Measurements from ENCODE around the gene NWD2.
A peak's percentile ranks its signal among the peaks of the same experiment; 100 is the strongest.

The NWD2 gene

GRCh38 chr4:37424753-37425152 is 180.2 kb downstream of the NWD2 start:
- Histone ChIP-seq H3K9ac (no peak overlapping the region), H3K27ac (no peak overlapping the region), H3K9me3 (replicated peaks in 1 of 11) (0 out of 22 replicates have a peak, but pooled peaks cover 0 to 7% (median 0%) of the 10 kb centered on the region in 11 experiments), H3K4me1 (no peaks in the 10 kb centered on the region), H3K36me3 (no peaks in the 10 kb centered on the region), H3K4me2 (no peak overlapping the region), H3K4me3 (no peak overlapping the region), H3K27me3 (no peaks in the 10 kb centered on the region), H4K20me1 (no peaks in the 10 kb centered on the region)
- no peak for TF ChIP-seq Cebpa-rat (IDR thresholded peaks at IDR 0.05)

- Histone ChIP-seq H3K4me2 (no peak overlapping the region), H3K9me3 (replicated peaks in 1 of 11) (0 out of 22 replicates have a peak, but pooled peaks cover 0 to 7% (median 0%) of the 10 kb centered on the region in 11 experiments), H3K9ac (no peak overlapping the region), H3K27ac (no peak overlapping the region), H3K4me3 (no peak overlapping the region), H3K36me3 (no peaks in the 10 kb centered on the region), H3K4me1 (peaks cover 0 to 4% (median 0%) of the 10 kb centered on the region in 10 experiments; a peak in 5 of 20 replicates), H3K27me3 (no peaks in the 10 kb centered on the region), H4K20me1 (no peaks in the 10 kb centered on the region)
- TF ChIP-seq Cebpa-rat (IDR thresholded peaks at IDR 0.05), result no peak
These were observed 181.3 kb downstream of the NWD2 start for GRCh38 chr4:37425857-37426256.

GRCh38 chr4:37427193-37427592 is 182.7 kb downstream of the NWD2 start:
- no peak for TF ChIP-seq Cebpa-rat (IDR thresholded peaks at IDR 0.05)
- H3K36me3 ChIP-seq, result no peaks in the 10 kb centered on the region

GRCh38 chr4:37429906-37430305 is 185.4 kb downstream of the NWD2 start:
- no peak for TF ChIP-seq Cebpa-rat (IDR thresholded peaks at IDR 0.05)
- Histone ChIP-seq H4K20me1 (no peaks in the 10 kb centered on the region), H3K27ac (no peak overlapping the region), H3K9ac (no peak overlapping the region), H3K27me3 (no peaks in the 10 kb centered on the region), H3K4me2 (no peak overlapping the region), H3K36me3 (no peaks in the 10 kb centered on the region), H3K4me3 (no peak overlapping the region), H3K9me3 (replicated peaks in 1 of 11) (no peaks in the 10 kb centered on the region), H3K4me1 (peaks cover 0 to 11% (median 0%) of the 10 kb centered on the region in 10 experiments; a peak in 5 of 20 replicates)

More at GRCh38 chr4:37427193-37427592, 182.7 kb downstream of the NWD2 start:
- no peak overlapping the region for H3K4me3 ChIP-seq
- H3K4me2 ChIP-seq, result no peak overlapping the region
- H4K20me1 ChIP-seq, result no peaks in the 10 kb centered on the region
- no peak overlapping the region for H3K9ac ChIP-seq
- peaks cover 0 to 11% (median 0%) of the 10 kb centered on the region in 10 experiments; a peak in 5 of 20 replicates for H3K4me1 ChIP-seq
- H3K27ac ChIP-seq, result no peak overlapping the region
- no peaks in the 10 kb centered on the region for H3K27me3 ChIP-seq
- 0 out of 22 replicates have a peak, but pooled peaks cover 0 to 7% (median 0%) of the 10 kb centered on the region in 11 experiments for H3K9me3 ChIP-seq (replicated peaks in 1 of 11)

GRCh38 chr4:37430718-37431416 is 186.3 kb downstream of the NWD2 start:
- no peaks in the 10 kb centered on the region for H3K36me3 ChIP-seq
- no peak overlapping the region for H3K4me3 ChIP-seq
- no peak for TF ChIP-seq Cebpa-rat (IDR thresholded peaks at IDR 0.05)
- peaks cover 0 to 11% (median 0%) of the 10 kb centered on the region in 10 experiments; a peak in 5 of 20 replicates for H3K4me1 ChIP-seq
- no peaks in the 10 kb centered on the region for H3K27me3 ChIP-seq
- H3K4me2 ChIP-seq, result peak overlapping the region in 2 of 11 experiments; percentile 1 to 39; a peak in 2 of 22 replicates
- H4K20me1 ChIP-seq, result no peaks in the 10 kb centered on the region
- no peak overlapping the region for H3K27ac ChIP-seq
- no peak overlapping the region for H3K9ac ChIP-seq
- H3K9me3 ChIP-seq (replicated peaks in 1 of 11), result no peaks in the 10 kb centered on the region

GRCh38 chr4:37431417-37431743 is 186.8 kb downstream of the NWD2 start:
- no peaks in the 10 kb centered on the region for H3K9me3 ChIP-seq (replicated peaks in 1 of 11)
- no peaks in the 10 kb centered on the region for H3K36me3 ChIP-seq
- peaks cover 0 to 11% (median 4%) of the 10 kb centered on the region in 10 experiments; a peak in 11 of 20 replicates for H3K4me1 ChIP-seq
- no peaks in the 10 kb centered on the region for H3K27me3 ChIP-seq
- H3K27ac ChIP-seq, result no peak overlapping the region
- no peak overlapping the region for H3K9ac ChIP-seq
- H3K4me3 ChIP-seq, result no peak overlapping the region
- peak overlapping the region in 2 of 11 experiments; percentile 1 to 39; a peak in 3 of 22 replicates for H3K4me2 ChIP-seq
- no peaks in the 10 kb centered on the region for H4K20me1 ChIP-seq
- no peak for TF ChIP-seq Cebpa-rat (IDR thresholded peaks at IDR 0.05)

- Histone ChIP-seq H3K4me2 (no peak overlapping the region), H3K4me3 (no peak overlapping the region), H3K36me3 (no peaks in the 10 kb centered on the region), H3K27ac (no peak overlapping the region), H4K20me1 (no peaks in the 10 kb centered on the region), H3K9me3 (replicated peaks in 1 of 11) (no peaks in the 10 kb centered on the region), H3K9ac (no peak overlapping the region), H3K4me1 (peaks cover 0 to 14% (median 9%) of the 10 kb centered on the region in 10 experiments; a peak in 11 of 20 replicates), H3K27me3 (no peaks in the 10 kb centered on the region)
- TF ChIP-seq Cebpa-rat (IDR thresholded peaks at IDR 0.05), result no peak
These were observed 189.9 kb downstream of the NWD2 start for GRCh38 chr4:37434469-37434868.

- Histone ChIP-seq H3K9me3 (replicated peaks in 1 of 11) (no peaks in the 10 kb centered on the region), H3K4me3 (no peak overlapping the region), H3K9ac (no peak overlapping the region), H4K20me1 (no peaks in the 10 kb centered on the region), H3K27me3 (no peaks in the 10 kb centered on the region), H3K4me1 (peaks cover 0 to 14% (median 5%) of the 10 kb centered on the region in 10 experiments; a peak in 8 of 20 replicates), H3K36me3 (no peaks in the 10 kb centered on the region), H3K4me2 (peak overlapping the region in 5 of 11 experiments; percentile 30 to 39 (median 32); a peak in 9 of 22 replicates), H3K27ac (no peak overlapping the region)
- no peak for TF ChIP-seq Cebpa-rat (IDR thresholded peaks at IDR 0.05)
These were observed 192.0 kb downstream of the NWD2 start for GRCh38 chr4:37436546-37436945.

GRCh38 chr4:37437163-37437562 is 192.6 kb downstream of the NWD2 start:
- no peak overlapping the region for H3K4me3 ChIP-seq
- no peaks in the 10 kb centered on the region for H3K27me3 ChIP-seq
- H3K9me3 ChIP-seq (replicated peaks in 1 of 11), result no peaks in the 10 kb centered on the region
- TF ChIP-seq Cebpa-rat (IDR thresholded peaks at IDR 0.05), result no peak
- no peaks in the 10 kb centered on the region for H4K20me1 ChIP-seq
- H3K27ac ChIP-seq, result no peak overlapping the region
- H3K9ac ChIP-seq, result no peak overlapping the region
- H3K4me2 ChIP-seq, result peak overlapping the region in 3 of 11 experiments; percentile 30 to 39 (median 35); a peak in 4 of 22 replicates
- no peaks in the 10 kb centered on the region for H3K36me3 ChIP-seq
- H3K4me1 ChIP-seq, result peaks cover 0 to 14% (median 5%) of the 10 kb centered on the region in 10 experiments; a peak in 6 of 20 replicates
